Transverse colon (tissue), 4 donors: Measurements from ENCODE around the gene KCNC2.

Experiments
- EP300 ChIP-seq: sonication (generic); formaldehyde crosslinking; IDR thresholded peaks from one replicate; pipeline ENCODE4 v1.6.1; 2017; ENCODE audit warnings: antibody characterized with exemption, low read depth
- POLR2A ChIP-seq: fragments of 450-650 bp; IDR thresholded peaks from one replicate; pipeline ENCODE4 v1.6.1; 2016; ENCODE audit warnings: antibody characterized with exemption, mild to moderate bottlenecking, moderate library complexity
- POLR2AphosphoS5 ChIP-seq, 3 donors: sonication (generic); formaldehyde crosslinking; IDR thresholded peaks; one replicate each; pipeline ENCODE4 v1.6.1; 2016; ENCODE audit warnings: antibody characterized with exemption in 3 of 3
- TF ChIP-seq, protein P1 (sequence below), 5 experiments: fragments of 200-600 bp in 3 of 5; fragments of 450-650 bp in 2 of 5; sonication (generic) in 3 of 5; IDR thresholded peaks; 1 replicate in 2 of 5; 2 replicates in 3 of 5; pipeline ENCODE4 v1.5.1; 2016 to 2017; ENCODE audit warnings: antibody characterized with exemption in 5 of 5, inconsistent platforms in 3 of 5, mild to moderate bottlenecking in 2 of 5, moderate library complexity in 1 of 5

DNA sequence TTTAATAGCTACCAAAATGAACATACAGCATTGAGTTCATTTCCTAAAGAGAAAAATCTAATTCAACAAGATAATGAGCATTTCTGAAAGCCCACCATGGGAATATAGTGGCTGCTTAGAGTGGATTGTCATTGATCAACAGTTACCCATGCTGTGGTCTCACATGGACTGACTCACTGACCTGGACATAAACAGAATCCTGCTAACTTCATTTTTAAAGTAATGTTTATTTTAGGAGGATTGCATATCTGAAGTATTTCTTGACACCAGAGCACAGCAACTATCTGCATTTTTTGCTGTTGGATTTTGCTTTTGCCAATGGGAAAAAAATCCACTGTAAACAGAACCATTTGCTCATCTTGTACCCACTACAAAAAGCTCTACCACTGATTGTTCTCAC is 71.7 kb downstream of the KCNC2 start:
- TF ChIP-seq, protein P1, sequence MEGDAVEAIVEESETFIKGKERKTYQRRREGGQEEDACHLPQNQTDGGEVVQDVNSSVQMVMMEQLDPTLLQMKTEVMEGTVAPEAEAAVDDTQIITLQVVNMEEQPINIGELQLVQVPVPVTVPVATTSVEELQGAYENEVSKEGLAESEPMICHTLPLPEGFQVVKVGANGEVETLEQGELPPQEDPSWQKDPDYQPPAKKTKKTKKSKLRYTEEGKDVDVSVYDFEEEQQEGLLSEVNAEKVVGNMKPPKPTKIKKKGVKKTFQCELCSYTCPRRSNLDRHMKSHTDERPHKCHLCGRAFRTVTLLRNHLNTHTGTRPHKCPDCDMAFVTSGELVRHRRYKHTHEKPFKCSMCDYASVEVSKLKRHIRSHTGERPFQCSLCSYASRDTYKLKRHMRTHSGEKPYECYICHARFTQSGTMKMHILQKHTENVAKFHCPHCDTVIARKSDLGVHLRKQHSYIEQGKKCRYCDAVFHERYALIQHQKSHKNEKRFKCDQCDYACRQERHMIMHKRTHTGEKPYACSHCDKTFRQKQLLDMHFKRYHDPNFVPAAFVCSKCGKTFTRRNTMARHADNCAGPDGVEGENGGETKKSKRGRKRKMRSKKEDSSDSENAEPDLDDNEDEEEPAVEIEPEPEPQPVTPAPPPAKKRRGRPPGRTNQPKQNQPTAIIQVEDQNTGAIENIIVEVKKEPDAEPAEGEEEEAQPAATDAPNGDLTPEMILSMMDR (IDR thresholded peaks at IDR 0.05) = no peak
- TF ChIP-seq POLR2A (no peak), EP300 (no peak), POLR2AphosphoS5 (IDR thresholded peaks at IDR 0.05) (no peak)
